ENCODE measurements around the gene DERL2.

DERL2 gene

GRCh38 chr17:5500589-5501391 lies 14.8 kb upstream of the DERL2 start:
- peak; percentile 57 to 76 (median 68) for DNase-seq

DNA sequence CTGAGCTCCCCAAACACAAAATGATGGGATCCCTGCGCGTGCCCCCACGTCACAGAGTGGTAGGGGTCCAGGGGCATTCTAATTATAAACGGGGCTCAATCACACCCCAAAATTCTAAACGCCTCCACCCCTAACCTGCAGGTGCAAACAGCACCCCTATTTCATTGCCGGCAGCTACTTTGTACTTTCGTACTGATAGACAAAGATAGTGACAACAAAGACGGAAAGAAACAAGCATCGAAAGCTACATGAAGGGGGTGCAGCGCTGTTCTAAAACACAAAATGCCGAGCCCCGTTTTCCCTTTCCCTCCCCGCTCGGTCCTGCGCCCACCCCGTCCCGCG lies 14.2 kb upstream of the DERL2 start:
- no peak for DNase-seq

- DNase-seq, result no peak
Observed at GRCh38 chr17:5499476-5500231, 13.7 kb upstream of the DERL2 start.

GRCh38 chr17:5492970-5493369 lies 7.0 kb upstream of the DERL2 start:
- DNase-seq, result no peak

DNA sequence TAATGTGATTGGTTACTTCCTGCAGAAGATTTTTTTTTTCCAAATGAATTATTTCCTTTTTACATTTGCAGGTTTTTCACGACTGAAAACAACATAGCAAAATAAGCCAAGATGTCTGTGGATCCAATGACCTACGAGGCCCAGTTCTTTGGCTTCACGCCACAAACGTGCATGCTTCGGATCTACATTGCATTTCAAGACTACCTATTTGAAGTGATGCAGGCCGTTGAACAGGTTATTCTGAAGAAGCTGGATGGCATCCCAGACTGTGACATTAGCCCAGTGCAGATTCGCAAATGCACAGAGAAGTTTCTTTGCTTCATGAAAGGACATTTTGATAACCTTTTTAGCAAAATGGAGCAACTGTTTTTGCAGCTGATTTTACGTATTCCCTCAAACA lies 2.8 kb upstream of the DERL2 start:
- no peak for DNase-seq

DNA sequence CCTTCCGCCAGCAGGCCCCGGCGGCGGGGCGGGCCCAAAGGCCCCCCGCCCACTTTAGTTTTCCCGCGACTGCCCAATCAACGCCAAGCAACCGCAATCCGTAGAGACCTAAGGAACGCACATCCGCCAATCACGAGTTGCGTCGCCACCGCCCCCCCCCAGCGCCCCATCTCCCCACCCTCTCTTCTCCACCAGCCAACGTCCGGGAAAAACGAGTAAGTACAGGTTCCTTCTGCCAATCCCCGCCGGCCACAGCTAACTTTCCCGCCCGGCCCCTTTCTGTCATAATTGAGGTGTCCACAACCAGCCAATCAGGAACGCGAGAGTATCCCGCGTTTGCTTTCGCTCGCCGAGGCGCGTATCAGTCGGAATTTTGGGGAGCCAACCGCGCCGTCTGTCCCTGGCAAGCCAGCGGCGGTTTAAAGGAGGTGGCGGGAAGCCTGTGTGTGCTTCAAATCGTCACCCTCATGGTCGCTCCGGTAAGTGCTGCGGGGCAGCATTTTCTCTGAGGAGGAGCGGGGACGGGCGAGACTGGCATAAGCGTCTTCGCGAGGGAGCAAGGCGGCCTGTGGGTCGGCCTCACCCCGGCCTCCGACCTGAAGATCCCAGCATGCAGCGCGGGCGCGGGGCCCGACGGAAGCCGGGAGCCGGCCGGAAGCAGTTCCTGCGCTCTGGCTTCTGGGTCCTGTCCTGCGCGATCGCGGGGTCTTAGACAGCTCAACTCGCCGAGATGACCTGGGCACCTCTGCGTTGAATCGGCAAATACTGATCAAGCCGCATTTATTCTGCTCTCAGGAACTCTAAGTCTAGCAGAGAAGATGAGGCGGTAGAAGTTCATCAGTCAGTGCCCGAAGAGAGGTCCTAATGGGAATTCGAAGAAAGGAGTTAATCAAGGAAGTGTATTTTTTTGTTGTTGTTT lies 487 bp upstream of the DERL2 start, which contains the start of gene MIS12:
Gene MIS12 (plus strand): TSS at position 361 of the 919 bp plus-strand sequence. CDS start 2,297 bp downstream, outside the sequence.
- peak; percentile 97 to 99 (median 98) for DNase-seq

- no peak for DNase-seq
Observed at GRCh38 chr17:5481451-5481850, 4.5 kb downstream of the DERL2 start.

DNA sequence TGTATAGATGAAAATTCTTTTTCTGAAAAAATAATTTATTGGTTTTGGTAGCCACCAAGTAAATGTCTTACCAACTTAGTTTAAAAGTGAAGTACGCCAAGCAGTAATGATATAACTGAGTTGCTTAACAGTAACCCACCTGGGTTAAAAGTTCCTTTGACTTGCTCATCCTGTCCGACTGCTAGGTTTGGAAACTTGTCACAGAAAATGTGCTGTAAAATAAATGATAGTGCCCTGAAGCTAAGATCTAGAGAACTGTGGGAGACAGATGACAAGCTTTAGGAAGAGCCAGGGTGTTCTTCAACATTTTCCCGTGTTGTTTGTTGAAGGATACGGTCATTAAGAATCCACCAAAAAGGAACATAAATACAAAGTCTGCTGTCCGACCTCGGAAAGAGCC lies 5.0 kb downstream of the DERL2 start:
- DNase-seq, result no peak

DNA sequence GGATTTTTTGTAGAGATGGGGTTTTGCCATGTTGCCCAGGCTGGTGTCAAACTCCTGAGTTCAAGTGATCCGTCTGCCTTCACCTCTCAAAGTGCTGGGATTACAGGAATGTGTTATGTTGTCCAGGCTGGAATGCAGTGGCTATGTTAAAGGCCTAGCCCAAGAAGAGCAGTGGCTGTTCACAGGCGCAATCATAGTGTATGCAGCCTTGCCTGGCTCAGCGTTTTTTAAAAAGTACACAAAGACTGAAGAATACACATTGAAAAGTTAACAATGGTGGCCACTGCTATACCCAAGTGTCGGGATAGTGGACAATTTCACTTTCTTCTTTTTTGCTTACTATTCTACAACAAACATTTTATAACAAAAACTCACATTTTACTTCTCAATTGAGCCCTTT lies 7.0 kb downstream of the DERL2 start:
- no peak for DNase-seq

DNA sequence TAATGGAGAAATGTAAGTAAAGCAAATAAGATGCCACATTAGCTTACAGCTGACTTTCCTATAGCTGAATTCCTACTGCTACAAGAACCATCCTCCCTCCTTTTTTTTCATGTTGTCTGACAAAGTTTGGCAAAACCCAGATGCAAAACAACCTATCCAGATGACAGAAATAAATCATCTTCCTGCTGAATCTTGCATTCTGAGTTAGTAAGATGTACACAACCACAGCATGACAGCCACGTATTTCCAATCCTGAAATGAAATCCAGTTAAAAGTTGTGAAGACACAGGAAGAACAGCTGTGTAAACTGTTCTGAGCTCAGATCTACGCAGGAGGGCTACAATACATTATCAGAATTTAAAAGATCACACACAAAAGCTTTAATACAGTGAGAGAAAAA lies 12.1 kb downstream of the DERL2 start:
- no peak for DNase-seq

DNA sequence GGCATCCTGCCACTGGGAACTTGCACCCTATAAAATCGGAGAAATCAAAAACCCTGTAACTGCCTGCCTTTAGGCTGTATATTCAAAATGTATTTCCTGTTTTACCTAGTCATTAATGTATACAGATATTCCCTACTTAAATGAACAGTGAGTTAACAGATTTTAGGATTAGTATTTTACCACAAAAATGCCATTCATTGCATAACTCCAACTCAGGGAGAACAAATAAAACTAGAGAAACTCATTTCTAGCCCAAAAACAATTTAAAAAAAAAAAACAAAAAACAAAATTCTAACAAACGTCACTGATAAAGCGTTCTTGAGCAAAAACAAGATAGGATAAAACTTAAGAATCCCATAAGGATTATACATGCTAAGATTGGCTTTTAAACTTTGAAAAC lies 13.5 kb downstream of the DERL2 start:
- no peak for DNase-seq

- DNase-seq, result no peak
Observed at GRCh38 chr17:5468075-5468473, 17.9 kb downstream of the DERL2 start.

GRCh38 chr17:5467416-5467815 lies 18.6 kb downstream of the DERL2 start:
- no peak for DNase-seq

DNA sequence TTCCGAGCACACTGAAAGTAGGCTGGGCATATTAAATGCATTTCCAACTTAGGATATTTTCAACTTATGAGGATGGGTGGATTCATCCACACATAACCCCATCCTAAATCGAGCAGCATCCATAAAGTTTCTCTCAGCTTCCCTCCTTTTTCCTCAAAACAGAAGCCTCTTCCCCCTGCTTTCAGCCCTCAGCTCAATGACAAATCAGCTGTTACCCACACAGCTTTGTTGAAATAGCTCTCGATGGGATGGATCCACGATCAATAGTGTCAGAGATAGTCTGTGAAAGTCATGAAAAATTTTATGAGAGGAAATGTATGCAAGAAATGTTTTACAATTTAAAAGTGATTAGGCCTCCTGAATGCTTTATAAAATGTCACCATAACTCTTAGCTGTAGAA lies 19.7 kb downstream of the DERL2 start:
- no peak for DNase-seq

- no peak for DNase-seq
Observed at GRCh38 chr17:5464717-5465507, 21.1 kb downstream of the DERL2 start.

GRCh38 chr17:5446786-5447185 lies 39.2 kb downstream of the DERL2 start:
- no peak for DNase-seq

DNA sequence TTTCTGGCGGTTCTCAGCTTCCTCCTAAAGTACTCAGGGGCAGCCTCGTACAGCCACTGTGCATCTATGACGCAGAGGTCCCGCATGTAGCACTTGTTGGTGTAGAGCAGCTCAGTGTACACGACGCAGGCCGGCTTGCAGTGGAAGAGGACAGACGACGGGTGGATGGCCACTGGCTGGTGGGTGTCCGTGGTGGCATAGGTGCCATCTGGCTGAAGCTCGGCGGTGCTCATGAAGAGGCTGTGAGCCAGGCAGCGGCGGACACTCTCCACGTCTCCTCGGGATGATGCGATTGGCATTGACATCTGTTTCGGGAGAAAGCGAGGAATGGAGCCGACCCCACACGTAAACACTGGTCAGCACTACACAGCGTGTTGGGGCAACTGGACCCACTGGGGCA lies 41.8 kb downstream of the DERL2 start:
- no peak for DNase-seq

- DNase-seq, result no peak
Observed at GRCh38 chr17:5443728-5444127, 42.2 kb downstream of the DERL2 start.

DNA sequence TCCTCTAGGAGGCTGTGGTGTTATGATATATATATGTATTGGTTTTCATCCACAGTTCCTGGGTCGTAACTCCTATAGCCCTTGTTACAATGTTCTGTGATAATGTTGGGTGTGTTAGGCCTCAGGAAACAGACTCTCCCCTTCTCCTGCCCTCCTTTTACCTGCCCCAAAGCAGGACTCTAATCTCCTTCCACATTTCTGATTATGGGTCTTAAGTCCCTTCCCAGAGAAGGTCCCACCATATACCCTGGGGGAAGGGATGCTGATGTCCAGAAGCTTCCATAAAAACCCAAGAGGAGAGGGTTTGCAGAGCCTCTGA lies 46.6 kb downstream of the DERL2 start:
- DNase-seq, result no peak

DNA sequence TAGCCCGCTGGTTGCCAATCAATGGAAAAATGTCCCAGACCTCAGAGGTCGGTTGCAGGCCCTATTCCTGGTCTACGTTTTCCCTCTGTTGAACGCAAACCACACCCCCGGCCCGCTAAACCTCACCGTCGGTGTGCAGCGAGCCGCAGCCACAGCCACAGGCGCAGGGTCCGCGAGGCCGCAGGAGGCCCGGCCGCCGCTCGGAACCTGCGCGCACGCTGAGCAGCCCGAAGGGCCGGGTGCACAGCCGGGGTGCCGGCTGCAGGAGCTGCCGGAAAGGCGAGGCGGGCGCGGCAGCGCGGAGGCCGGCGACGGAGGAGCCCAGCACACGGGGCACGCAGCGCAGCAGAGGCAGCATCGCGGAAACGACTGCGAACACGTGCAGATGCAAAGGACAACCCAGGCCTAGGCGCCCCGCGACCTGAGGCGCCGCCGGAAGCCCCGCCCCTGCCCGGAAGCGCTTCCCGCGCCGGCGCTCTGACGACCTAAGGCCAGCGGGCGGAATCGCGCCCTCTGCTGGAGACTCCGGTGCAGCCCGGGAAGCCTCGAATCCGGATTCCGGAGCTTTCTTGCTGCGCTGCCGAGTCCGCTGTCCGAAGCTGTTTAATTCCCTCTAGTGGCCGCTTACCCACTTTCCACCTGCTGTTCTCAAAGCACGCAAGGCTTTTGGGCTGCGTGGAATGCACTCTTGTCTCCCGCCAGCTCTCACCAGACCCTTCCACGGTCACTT lies 47.1 kb downstream of the DERL2 start, which contains the start of gene C1QBP:
Gene C1QBP (minus strand): TSS at position 440 of the 730 bp plus-strand sequence. CDS start 82 bp downstream, at position 358.
- DNase-seq, result peak; percentile 81 to 96 (median 88)

- DNase-seq, result no peak
Observed at GRCh38 chr17:5437721-5438317, 48.2 kb downstream of the DERL2 start.

Data from T-helper 1 cell (primary cell).